GM12892 (cell line): ENCODE measurements around the gene STX12.

Source experiments
- POLR2A ChIP-seq: IDR thresholded peaks from 2 replicates; pipeline ENCODE4 v1.6.1; 2011; ENCODE audit warnings: low read depth, low read length, control low read depth
- POLR2AphosphoS5 ChIP-seq: IDR thresholded peaks from 2 replicates; pipeline ENCODE4 v1.6.1; 2011; ENCODE audit warnings: low read depth, low read length, control low read depth
- TAF1 ChIP-seq: IDR thresholded peaks from 2 replicates; pipeline ENCODE4 v1.6.1; 2011; ENCODE audit warnings: low read depth, mild to moderate bottlenecking, control low read depth, low read length, borderline replicate concordance

- TF ChIP-seq POLR2AphosphoS5 = no peak
- no peak for TF ChIP-seq TAF1
- TF ChIP-seq POLR2A = no peak
Observed at GRCh38 chr1:27779122-27779521, 6.1 kb downstream of the STX12 start.
